H9 (cell line): ENCODE data around the gene CPXM2. TPM values are rescaled to one million over a fixed set of nuclear protein-coding genes. Genes with fewer than 3 reads are reported as not detected.

Experiments used
- DNase-seq: peaks from one replicate; pipeline ENCODE4 v3.0.0-alpha.2; 2017
- H2AFZ ChIP-seq: one replicate; pipeline ENCODE4 v1.6.1; 2013; ENCODE audit warnings: mild to moderate bottlenecking, low read length, control low read depth, moderate library complexity
- H2AK5ac ChIP-seq: 2 replicates; pipeline ENCODE4 v1.6.1; 2013; ENCODE audit warnings: low read length, control low read depth, mixed read lengths; ENCODE audit not compliant: insufficient read length
- H2BK120ac ChIP-seq: one replicate; pipeline ENCODE4 v1.6.1; 2013; ENCODE audit warnings: low read depth, mild to moderate bottlenecking, low read length, control low read depth, inconsistent platforms; ENCODE audit not compliant: poor library complexity, severe bottlenecking
- H2BK12ac ChIP-seq: 2 replicates; pipeline ENCODE4 v1.6.1; 2013; ENCODE audit warnings: low read length, control low read depth, mixed read lengths, low read depth; ENCODE audit not compliant: insufficient read length
- H2BK15ac ChIP-seq: 2 replicates; pipeline ENCODE4 v1.6.1; 2013; ENCODE audit warnings: low read depth, low read length, control low read depth
- H2BK20ac ChIP-seq: one replicate; pipeline ENCODE4 v1.6.1; 2013; ENCODE audit warnings: low read depth, mild to moderate bottlenecking, low read length, control low read depth, inconsistent platforms; ENCODE audit not compliant: poor library complexity, severe bottlenecking
- H2BK5ac ChIP-seq: 2 replicates; pipeline ENCODE4 v1.6.1; 2013; ENCODE audit warnings: low read length, control low read depth, mixed read lengths; ENCODE audit not compliant: insufficient read length
- H3K14ac ChIP-seq: 2 replicates; pipeline ENCODE4 v1.6.1; 2013; ENCODE audit warnings: low read length, control low read depth; ENCODE audit not compliant: insufficient read depth
- H3K18ac ChIP-seq: 2 replicates; pipeline ENCODE4 v1.6.1; 2013; ENCODE audit warnings: low read depth, mild to moderate bottlenecking, mixed read lengths, low read length, control low read depth; ENCODE audit not compliant: insufficient read length
- H3K23ac ChIP-seq: 2 replicates; pipeline ENCODE4 v1.6.1; 2013; ENCODE audit warnings: low read length, control low read depth, mixed read lengths, low read depth; ENCODE audit not compliant: insufficient read length
- H3K23me2 ChIP-seq: 2 replicates; pipeline ENCODE4 v1.6.1; 2013; ENCODE audit warnings: low read depth, mild to moderate bottlenecking, mixed read lengths, low read length, control low read depth; ENCODE audit not compliant: insufficient read length, poor library complexity, severe bottlenecking
- H3K27ac ChIP-seq: 2 replicates; pipeline ENCODE4 v1.5.1; 2013; ENCODE audit warnings: low read length, control low read depth, mixed read lengths, low read depth; ENCODE audit not compliant: insufficient read length
- H3K27me3 ChIP-seq: 2 replicates; pipeline ENCODE4 v1.6.1; 2013; ENCODE audit warnings: low read length, control low read depth, inconsistent platforms; ENCODE audit not compliant: insufficient read depth
- H3K4ac ChIP-seq: 2 replicates; pipeline ENCODE4 v1.6.1; 2013; ENCODE audit warnings: low read depth, mild to moderate bottlenecking, control low read depth, inconsistent platforms, low read length, moderate library complexity
- H3K4me1 ChIP-seq: 2 replicates; pipeline ENCODE4 v1.6.1; 2013; ENCODE audit warnings: low read length, control low read depth, inconsistent platforms; ENCODE audit not compliant: insufficient read depth
- H3K4me2 ChIP-seq: 2 replicates; pipeline ENCODE4 v1.6.1; 2013; ENCODE audit warnings: low read length, control low read depth, mixed read lengths; ENCODE audit not compliant: insufficient read length, insufficient read depth
- H3K56ac ChIP-seq: 2 replicates; pipeline ENCODE4 v1.6.1; 2013; ENCODE audit warnings: low read depth, mild to moderate bottlenecking, mixed read lengths, low read length, control low read depth; ENCODE audit not compliant: insufficient read length
- H3K79me1 ChIP-seq: 2 replicates; pipeline ENCODE4 v1.6.1; 2013; ENCODE audit warnings: low read depth, mild to moderate bottlenecking, moderate library complexity, low read length, control low read depth, inconsistent platforms; ENCODE audit not compliant: insufficient read depth, poor library complexity, severe bottlenecking
- H3K79me2 ChIP-seq: 2 replicates; pipeline ENCODE4 v1.6.1; 2013; ENCODE audit warnings: low read length, control low read depth, inconsistent platforms; ENCODE audit not compliant: insufficient read depth
- H3K9ac ChIP-seq: 2 replicates; pipeline ENCODE4 v1.6.1; 2013; ENCODE audit warnings: low read length, control low read depth, mixed read lengths; ENCODE audit not compliant: insufficient read length; ENCODE audit errors: extremely low read depth
- H3K9me3 ChIP-seq: one replicate; pipeline ENCODE4 v1.6.1; 2013; ENCODE audit warnings: low read depth, low read length, inconsistent platforms; ENCODE audit not compliant: control insufficient read depth
- H3T11ph ChIP-seq: one replicate; pipeline ENCODE4 v1.6.1; 2013; ENCODE audit warnings: mild to moderate bottlenecking, low read length, control low read depth, inconsistent platforms
- H4K20me1 ChIP-seq: one replicate; pipeline ENCODE4 v1.6.1; 2013; ENCODE audit not compliant: control insufficient read depth, insufficient read length, insufficient read depth
- H4K5ac ChIP-seq: 2 replicates; pipeline ENCODE4 v1.6.1; 2013; ENCODE audit warnings: low read depth, mild to moderate bottlenecking, mixed read lengths, low read length, control low read depth; ENCODE audit not compliant: insufficient read length
- H4K8ac ChIP-seq: replicated peaks from 2 replicates; pipeline ENCODE4 v1.6.1; 2013; ENCODE audit warnings: low read length, control low read depth, mixed read lengths, low read depth; ENCODE audit not compliant: insufficient read length
- H4K91ac ChIP-seq: 2 replicates; pipeline ENCODE4 v1.6.1; 2013; ENCODE audit warnings: low read depth, mild to moderate bottlenecking, moderate library complexity, mixed read lengths, low read length, control low read depth; ENCODE audit not compliant: insufficient read length
- H3K27ac Mint-ChIP-seq, 3 experiments: 2 replicates in 2 of 3; 3 replicates in 1 of 3; pipeline ENCODE4 v1.8.0; 2020 to 2021; ENCODE audit warnings: mixed read lengths in 3 of 3, mild to moderate bottlenecking in 1 of 3, moderate library complexity in 1 of 3
- H3K27me3 Mint-ChIP-seq: 2 replicates; pipeline ENCODE4 v1.8.0; 2021; ENCODE audit warnings: low read depth, mild to moderate bottlenecking, moderate library complexity, mixed read lengths
- H3K36me3 Mint-ChIP-seq, 3 experiments: 2 replicates in 2 of 3; 3 replicates in 1 of 3; pipeline ENCODE4 v1.8.0; 2020 to 2021; ENCODE audit warnings: low read depth in 3 of 3, mixed read lengths in 3 of 3; ENCODE audit not compliant: insufficient read depth in 1 of 3
- H3K4me1 Mint-ChIP-seq, 2 experiments: 2 replicates each; pipeline ENCODE4 v1.8.0; 2020; ENCODE audit warnings: mixed read lengths in 2 of 2
- H3K4me3 Mint-ChIP-seq, 2 experiments: 2 replicates in 1 of 2; 3 replicates in 1 of 2; pipeline ENCODE4 v1.8.0; 2020 to 2021; ENCODE audit warnings: mild to moderate bottlenecking in 2 of 2, mixed read lengths in 2 of 2, moderate library complexity in 1 of 2
- H3K9me3 Mint-ChIP-seq, 2 experiments: 2 replicates in 1 of 2; 3 replicates in 1 of 2; pipeline ENCODE4 v1.8.0; 2020; ENCODE audit warnings: mild to moderate bottlenecking in 2 of 2, mixed read lengths in 2 of 2, moderate library complexity in 1 of 2
- CTCF ChIP-seq: fragments of 200-600 bp; sonication (generic); conservative IDR thresholded peaks from 3 replicates; pipeline ENCODE4 v1.8.0; 2021; ENCODE audit warnings: antibody characterized with exemption, mild to moderate bottlenecking
- WGBS: extraction: QIAGEN DNeasy Blood & Tissue Kit; methylation state at CpG from one replicate; pipeline ENCODE4 v1.1.7; 2013; ENCODE audit warnings: missing lambda C conversion rate, low lambda C conversion rate, mixed read lengths; ENCODE audit not compliant: insufficient read length; ENCODE audit errors: extremely low coverage; 5-methylcytosine and 5-hydroxymethylcytosine counted together
- total RNA-seq: library from RNA; stranded (reverse); gene quantifications from 2 replicates; pipeline ENCODE4 v1.2.1, GENCODE V29; 2021

The CPXM2 gene
- total RNA-seq, 1 experiment from 2014 or later: 1.7 TPM

- H3K4me1 ChIP-seq: no peaks in the 10 kb centered on the region
- no peak overlapping the region for H3K4me3 Mint-ChIP-seq
- no peaks in the 10 kb centered on the region for H3K79me2 ChIP-seq
- H2AK5ac ChIP-seq: no peak overlapping the region
- H3K23ac ChIP-seq: no peak overlapping the region
- no peaks in the 10 kb centered on the region; a peak in 1 of 5 replicates for H3K9me3 Mint-ChIP-seq
- no CpG with 5 or more reads among the region's 4 CpGs for WGBS
- TF ChIP-seq CTCF: no peak
- H3K18ac ChIP-seq: no peak overlapping the region
- H3K9ac ChIP-seq: no peak overlapping the region
- peak overlapping the region in 1 of 3 experiments; percentile 62; a peak in 2 of 7 replicates for H3K27ac Mint-ChIP-seq
- no peak overlapping the region for H4K5ac ChIP-seq
- no peak overlapping the region for H2AFZ ChIP-seq
- H2BK12ac ChIP-seq: no peak overlapping the region
- no peak overlapping the region for H2BK120ac ChIP-seq
- H2BK5ac ChIP-seq: no peak overlapping the region
- no peaks in the 10 kb centered on the region for H3K9me3 ChIP-seq
- H2BK20ac ChIP-seq: no peak overlapping the region
- no peak overlapping the region for H4K8ac ChIP-seq
- H3K4me2 ChIP-seq: no peak overlapping the region
- H3K56ac ChIP-seq: no peak overlapping the region
- no peaks in the 10 kb centered on the region for H3K23me2 ChIP-seq
- no peaks in the 10 kb centered on the region for H3K36me3 Mint-ChIP-seq
- H3T11ph ChIP-seq: no peak overlapping the region
- H3K27ac ChIP-seq: no peak overlapping the region
- no peaks in the 10 kb centered on the region for H3K79me1 ChIP-seq
- no peaks in the 10 kb centered on the region for H3K27me3 ChIP-seq
- H2BK15ac ChIP-seq: no peak overlapping the region
- peaks cover 0 to 8% of the 10 kb centered on the region in 2 experiments; a peak in 2 of 4 replicates for H3K4me1 Mint-ChIP-seq
- H4K20me1 ChIP-seq: no peaks in the 10 kb centered on the region
- no peak overlapping the region for H3K14ac ChIP-seq
- no peaks in the 10 kb centered on the region; the same call in 1 of the 2 replicates for H3K27me3 Mint-ChIP-seq
- H3K4ac ChIP-seq: no peak overlapping the region
- H4K91ac ChIP-seq: no peak overlapping the region
- DNase-seq: no peak
Observed at GRCh38 chr10:123769647-123770046, 122.0 kb downstream of the CPXM2 start.
